Activated naive CD4-positive, alpha-beta T cell treated with anti-CD3 and anti-CD28 coated beads, Interleukin-2, amount 50 U/mL, for 16 hours (primary cell): ENCODE measurements around the gene CDKL5.
"Not testable (repeated sequence)": the region's sequence is repeated elsewhere in the genome, so short reads cannot be mapped to it uniquely, and the experiment has no call there.

Experiments
- DNase-seq: peaks from one replicate; pipeline ENCODE4 v3.0.0-alpha.2; 2020

CDKL5 gene

DNA sequence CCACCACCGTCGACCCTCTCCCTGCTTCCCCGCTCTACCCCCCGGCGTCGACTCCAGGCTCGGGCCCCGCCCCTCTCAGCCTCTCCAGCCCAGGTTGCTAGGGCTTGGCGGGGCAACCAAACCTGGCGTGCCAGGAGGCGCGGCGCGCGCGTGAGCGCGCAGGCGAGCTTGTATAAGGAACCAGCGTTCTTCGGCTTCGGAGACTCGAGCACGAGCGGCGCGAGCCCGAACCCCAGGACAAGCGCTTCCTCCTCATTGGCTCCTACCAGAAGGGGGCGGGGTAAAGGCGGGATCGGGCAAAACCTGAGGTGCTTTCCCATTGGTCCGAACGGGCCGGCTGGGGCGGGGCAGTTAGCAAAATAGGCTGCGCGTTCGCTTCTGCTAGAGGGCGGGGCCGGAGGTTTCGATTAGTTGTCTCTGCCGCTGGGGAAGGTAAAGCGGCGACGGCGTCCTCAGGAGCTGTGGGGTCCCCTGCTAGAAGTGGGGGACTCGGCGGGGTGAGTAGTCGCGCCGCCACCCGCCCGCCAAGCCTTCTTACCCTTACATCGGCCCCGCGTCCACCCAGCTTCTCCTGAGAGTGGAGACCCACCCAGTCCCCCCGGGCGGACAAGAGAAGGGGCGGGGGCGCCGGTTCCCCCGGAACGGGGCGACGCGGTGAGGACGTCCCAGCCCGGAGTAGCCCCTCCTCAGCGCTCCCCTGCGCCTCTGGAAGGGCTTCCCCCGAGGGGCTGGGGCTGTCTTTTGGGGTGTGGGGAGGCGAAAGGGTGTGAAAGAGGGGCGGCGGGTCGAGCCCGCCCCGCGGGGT lies at the start of gene CDKL5:
Gene CDKL5, plus strand, starts transcription at position 410 of the 805 bp plus-strand sequence. CDS start 81,489 bp downstream, outside the sequence.
- peak; percentile 96 for DNase-seq

DNA sequence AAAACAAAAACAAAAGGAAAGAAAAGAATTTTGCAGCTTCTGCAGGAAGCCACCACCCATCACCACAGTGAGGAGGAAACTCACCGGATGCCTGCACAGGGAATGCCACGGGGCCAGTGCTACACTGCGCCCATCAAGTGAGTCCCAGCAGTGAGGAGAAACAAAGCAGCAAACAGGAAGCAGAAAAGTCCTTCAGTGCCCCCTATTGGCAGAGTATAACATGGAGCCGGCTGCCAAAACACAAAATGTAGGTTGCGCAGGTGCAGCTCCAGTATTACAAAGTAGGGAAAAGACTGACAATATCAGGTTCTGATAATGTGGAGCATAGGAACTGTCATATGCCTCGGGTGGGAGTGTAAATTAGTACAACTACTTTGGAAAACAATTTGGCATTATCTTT lies 47.6 kb upstream of the CDKL5 start:
- peak; percentile 14 for DNase-seq

GRCh38 chrX:18389966-18390365 lies 35.4 kb upstream of the CDKL5 start:
- no peak for DNase-seq

DNA sequence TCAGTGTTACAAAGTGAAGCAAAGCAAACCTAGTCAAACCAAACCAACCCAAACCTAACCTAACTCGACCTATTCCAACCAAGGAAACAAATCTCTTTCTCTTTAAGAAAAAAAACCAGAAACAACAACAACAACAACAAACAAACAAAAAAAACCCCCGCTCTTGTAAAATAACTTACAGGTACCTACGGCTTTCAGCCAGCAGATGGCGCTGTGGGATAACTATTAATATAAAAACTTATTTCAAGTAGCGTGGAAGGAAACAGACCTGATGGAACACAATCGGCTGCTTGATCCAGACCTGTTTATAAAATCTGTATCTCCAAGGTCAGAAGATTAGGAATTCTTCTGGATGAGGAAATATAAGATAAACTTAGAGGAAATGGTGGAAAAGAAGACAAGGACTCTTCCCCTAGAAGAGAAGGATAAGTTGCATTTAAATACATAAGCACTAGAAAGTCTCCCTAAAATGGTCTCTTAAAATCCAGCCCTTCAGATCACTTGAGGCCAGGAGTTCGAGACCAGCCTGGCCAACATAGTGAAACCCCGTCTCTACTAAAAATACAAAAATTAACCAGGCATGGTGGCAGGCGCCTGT lies 34.4 kb upstream of the CDKL5 start:
- DNase-seq, result peak; percentile 56

GRCh38 chrX:18394477-18394876 lies 30.9 kb upstream of the CDKL5 start:
- DNase-seq, result no peak

GRCh38 chrX:18401848-18402213 lies 23.6 kb upstream of the CDKL5 start:
- no peak for DNase-seq

DNA sequence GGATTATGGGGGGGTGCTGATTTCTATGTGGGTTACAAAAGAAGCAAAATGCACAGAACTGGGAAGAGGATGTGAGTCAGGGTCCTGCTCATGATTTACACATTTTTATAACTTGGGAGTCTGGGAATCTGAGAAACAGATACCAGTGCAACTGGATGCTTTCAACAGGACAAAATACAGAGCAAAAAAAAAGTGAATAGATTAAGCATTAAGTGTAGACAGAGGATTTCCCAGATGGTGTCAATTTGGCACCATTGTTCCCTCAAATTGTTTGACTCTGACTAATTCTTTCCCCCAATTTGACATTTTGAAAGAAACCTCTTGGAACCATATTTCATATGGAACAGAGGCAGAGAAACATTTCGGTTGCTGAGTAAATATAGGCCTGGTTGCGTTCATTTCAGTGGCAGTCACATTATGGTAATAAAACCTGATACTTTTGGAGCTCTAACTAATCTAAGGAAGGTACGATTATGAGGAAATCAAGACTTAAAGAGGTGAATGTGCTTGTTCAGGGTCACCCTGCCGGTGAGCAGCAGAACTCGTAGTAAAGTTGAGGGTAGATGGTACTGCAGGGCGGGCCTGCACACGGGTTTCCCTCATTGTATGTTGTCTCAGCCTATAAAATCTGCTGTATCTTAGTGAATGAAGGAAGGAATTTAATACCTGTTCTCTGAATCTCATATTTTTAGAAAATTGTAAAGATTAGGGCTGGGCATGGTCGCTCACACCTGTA lies 18.7 kb upstream of the CDKL5 start:
- DNase-seq, result no peak

- no peak for DNase-seq
These were observed 15.4 kb upstream of the CDKL5 start for GRCh38 chrX:18410038-18410437.

DNA sequence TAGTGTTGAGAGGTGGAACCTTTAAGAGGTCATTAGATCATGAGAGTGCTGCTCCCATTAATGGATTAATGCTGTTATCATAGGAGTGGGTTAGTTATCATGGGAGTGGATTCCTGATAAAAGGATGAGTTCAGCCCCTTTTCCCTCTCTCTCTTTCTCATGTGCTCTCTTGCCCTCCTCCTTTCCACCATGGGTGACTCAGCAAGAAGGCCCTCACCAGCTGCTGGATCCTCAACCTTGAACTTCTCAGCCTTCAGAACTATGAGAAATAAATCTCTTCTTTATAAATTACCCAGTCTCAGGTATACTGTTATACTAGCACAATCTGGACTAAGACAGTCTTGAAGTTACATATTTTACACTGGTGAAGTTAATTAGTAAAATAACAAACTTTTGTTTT lies 10.0 kb upstream of the CDKL5 start:
- no peak for DNase-seq

- DNase-seq, result no peak
These were observed 3.1 kb upstream of the CDKL5 start for GRCh38 chrX:18422325-18422724.

DNA sequence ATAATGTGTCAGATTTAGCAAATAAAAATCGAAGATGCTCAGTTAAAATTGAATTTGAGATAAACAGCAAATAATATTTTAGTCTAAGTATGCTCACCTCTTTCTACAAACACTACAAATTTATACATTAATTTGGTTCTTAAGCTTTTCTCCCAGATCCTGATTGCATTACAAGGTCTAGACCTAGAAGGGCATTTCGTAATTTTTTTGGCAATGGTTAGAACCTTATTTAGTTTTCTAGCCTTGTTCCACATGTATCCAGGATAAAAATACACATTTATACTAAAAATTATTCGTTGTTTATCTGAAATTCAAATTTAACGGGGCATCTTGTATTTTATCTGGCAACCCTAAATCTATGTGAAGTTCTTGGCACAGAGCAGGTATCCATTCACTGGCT lies 2.5 kb upstream of the CDKL5 start:
- no peak for DNase-seq

GRCh38 chrX:18424482-18425198 lies 768 bp upstream of the CDKL5 start:
- DNase-seq, result peak; percentile 21

- no peak for DNase-seq
These were observed 554 bp downstream of the CDKL5 start for GRCh38 chrX:18426004-18426320.

- DNase-seq, result no peak
These were observed 2.6 kb downstream of the CDKL5 start for GRCh38 chrX:18428006-18428405.

GRCh38 chrX:18433288-18433687 lies 7.9 kb downstream of the CDKL5 start:
- DNase-seq, result not testable (repeated sequence)

DNA sequence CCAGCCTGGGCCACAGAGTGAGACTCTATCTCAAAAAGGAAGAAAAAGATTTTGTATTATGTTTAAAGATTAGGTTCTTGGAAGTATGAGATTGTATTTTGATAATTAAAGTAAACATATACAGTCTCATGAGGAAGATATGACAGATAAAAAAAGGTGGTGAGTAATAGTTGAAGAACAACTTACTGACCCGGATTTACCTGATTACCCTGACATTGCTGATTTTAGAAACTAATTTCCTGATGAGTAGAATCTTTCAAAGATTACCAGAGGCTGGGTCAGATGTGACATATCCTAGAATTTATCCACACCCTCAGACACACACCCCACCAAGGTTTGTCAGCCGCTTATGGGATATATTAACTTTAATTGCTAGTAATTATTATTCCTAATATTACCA lies 9.5 kb downstream of the CDKL5 start:
- no peak for DNase-seq

DNA sequence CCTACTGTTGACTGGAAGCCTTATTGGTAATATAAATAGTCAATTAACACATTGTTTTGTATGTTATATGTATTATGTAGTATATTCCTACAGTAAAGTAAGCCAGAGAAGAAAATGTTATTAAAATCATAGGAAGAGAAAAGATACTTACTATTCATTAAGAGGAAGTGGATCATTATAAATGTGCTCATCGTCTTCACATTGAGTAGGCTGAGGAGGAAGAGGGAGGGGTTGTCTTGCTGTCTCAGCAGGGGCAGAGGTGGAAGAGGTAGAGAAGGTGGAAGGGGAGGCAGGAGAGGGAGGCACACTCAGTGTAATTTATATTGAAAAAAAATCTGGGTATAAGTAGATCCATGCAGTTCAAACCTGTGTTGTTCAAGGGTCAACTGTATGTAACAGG lies 10.6 kb downstream of the CDKL5 start:
- no peak for DNase-seq

- no peak for DNase-seq
These were observed 15.4 kb downstream of the CDKL5 start for GRCh38 chrX:18440835-18441234.

DNA sequence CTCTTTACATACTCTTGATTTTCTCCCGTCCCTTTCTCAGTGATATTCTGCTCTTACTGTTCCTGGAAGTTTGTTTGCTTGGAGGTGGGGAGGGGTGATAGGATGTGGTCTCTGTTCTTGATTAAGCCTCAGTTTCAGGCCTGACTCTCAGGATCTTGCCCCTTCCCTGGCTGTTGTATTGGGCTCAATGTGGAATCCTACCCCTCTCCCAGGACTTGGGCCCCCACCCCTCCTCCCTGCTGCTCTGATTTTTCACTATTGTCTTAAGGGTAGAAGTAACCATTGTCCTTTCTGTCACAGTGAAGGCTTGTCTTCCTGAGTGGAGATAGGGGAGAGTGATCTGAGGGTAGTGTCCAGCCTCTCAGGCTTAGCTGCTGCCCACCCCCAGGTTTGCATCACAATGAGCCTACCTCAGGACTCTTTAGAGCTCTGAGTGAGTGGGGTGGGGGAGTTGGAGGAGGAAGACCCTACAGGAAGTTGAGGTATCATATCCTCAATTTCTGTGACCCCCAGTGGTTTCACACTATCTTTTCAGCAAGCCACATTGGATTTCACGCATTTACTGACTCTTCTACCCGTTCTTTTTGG lies 16.5 kb downstream of the CDKL5 start:
- no peak for DNase-seq

DNA sequence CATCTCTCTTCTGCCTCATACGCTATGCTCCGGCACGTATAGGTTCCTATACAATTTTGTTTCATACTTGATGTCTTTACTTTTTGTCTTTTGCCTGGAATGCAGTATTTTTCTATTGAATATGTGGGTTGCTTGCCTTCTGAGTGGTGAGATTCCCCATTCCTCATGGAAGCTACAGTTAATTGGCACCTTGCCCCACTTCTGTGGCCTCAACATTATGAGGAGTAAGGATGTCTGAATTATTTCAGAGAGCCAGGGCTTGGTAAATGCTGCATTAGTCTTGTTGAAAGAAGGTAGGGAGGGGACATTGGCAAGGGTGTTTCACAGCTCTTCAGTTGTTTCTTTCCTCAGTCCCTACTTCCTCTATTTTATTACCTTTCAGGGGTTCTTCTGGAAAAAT lies 23.0 kb downstream of the CDKL5 start:
- no peak for DNase-seq

- no peak for DNase-seq
These were observed 23.8 kb downstream of the CDKL5 start for GRCh38 chrX:18449236-18449635.

DNA sequence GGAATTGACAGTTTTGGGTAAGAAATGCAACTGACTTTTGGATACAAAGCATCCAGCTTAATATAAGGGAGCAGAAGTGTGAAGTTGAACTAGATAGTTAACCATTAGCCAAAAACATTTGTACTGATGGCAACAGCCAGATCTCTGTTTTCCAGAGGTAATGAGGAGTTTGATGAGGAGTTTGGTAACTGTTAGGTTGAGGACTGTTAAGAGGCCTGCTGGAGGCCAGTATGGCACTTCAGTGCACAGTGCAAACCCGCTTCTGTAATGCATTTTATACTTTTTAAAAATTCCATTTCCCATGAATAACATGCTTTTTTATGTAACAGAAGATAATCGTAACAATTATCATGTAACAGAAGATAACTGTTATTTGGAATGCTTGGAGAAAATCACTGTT lies 30.0 kb downstream of the CDKL5 start:
- no peak for DNase-seq

- DNase-seq, result no peak
These were observed 31.6 kb downstream of the CDKL5 start for GRCh38 chrX:18457000-18457399.
